Measurements from ENCODE around the gene ENO3. TPM values are rescaled to one million over a fixed set of nuclear protein-coding genes. Genes with fewer than 3 reads are reported as not detected.

ENO3 gene
- total RNA-seq (2022) (12.3 and 12.9 TPM in 2 replicates), Bru-seq, nascent RNA (percentile 38 among the genes with signal in this experiment), BruChase-seq, experiment 1, labeled RNA remaining after a 6-hour chase (percentile 48 among the genes with signal in this experiment), BruChase-seq, experiment 2, labeled RNA remaining after a 2-hour chase (percentile 49 among the genes with signal in this experiment)
- long read RNA-seq, partial matches to known transcripts, result 0 of 4 reads
- long read RNA-seq, other reads (novel, unspliced or antisense), result 3 of 4 reads

GRCh38 chr17:4950746-4951204 lies at the start of gene ENO3:
Gene ENO3, plus strand, starts transcription at chr17:4951119. Its CDS starts 711 bp downstream, at chr17:4951830.
- Mint-ChIP-seq H3K4me1 (ENCODE audit: low read depth, unreplicated experiment) (peaks cover 14% of the 10 kb centered on the region), H3K36me3 (ENCODE audit: insufficient read depth, unreplicated experiment) (peaks cover 42% of the 10 kb centered on the region)
- CTCF ChIA-PET, result no interaction called here

GRCh38 chr17:4901648-4902344 lies 49.1 kb upstream of the ENO3 start:
- CTCF ChIA-PET, result no interaction called here
- BruUV-seq (replicated peaks), result no TSS peak
- peaks cover 14% of the 10 kb centered on the region for H3K36me3 Mint-ChIP-seq (ENCODE audit: insufficient read depth, unreplicated experiment)
- H3K9me3 Mint-ChIP-seq (ENCODE audit: low read depth, unreplicated experiment), result no peaks in the 10 kb centered on the region
- H3K4me1 Mint-ChIP-seq (ENCODE audit: low read depth, unreplicated experiment), result peaks cover 14% of the 10 kb centered on the region
- H3K27ac Mint-ChIP-seq (ENCODE audit: unreplicated experiment), result no peak overlapping the region
- no peak for TF ChIP-seq CTCF (IDR thresholded peaks at IDR 0.05; ENCODE audit: unreplicated experiment)
- intact Hi-C loops (cut with micrococcal nuclease; ENCODE audit: unreplicated experiment), result loop anchor here (5.0 kb wide), 1 partner anchor 114 kb away; the partner anchor contains the start of genes GLTPD2 and VMO1
- H3K27me3 Mint-ChIP-seq (ENCODE audit: unreplicated experiment), result no peaks in the 10 kb centered on the region
- no peak for DNase-seq
- H3K4me3 Mint-ChIP-seq (ENCODE audit: low read depth, unreplicated experiment), result no peak overlapping the region

More at GRCh38 chr17:4950746-4951204, at the start of gene ENO3:
- TF ChIP-seq CTCF (IDR thresholded peaks at IDR 0.05; ENCODE audit: unreplicated experiment), result no peak
- BruUV-seq (replicated peaks), result no TSS peak
- Mint-ChIP-seq H3K27ac (ENCODE audit: unreplicated experiment) (peak within 1 kb of the TSS; percentile 63), H3K9me3 (ENCODE audit: low read depth, unreplicated experiment) (peaks cover under 1% of the 10 kb centered on the region), H3K27me3 (ENCODE audit: unreplicated experiment) (no peaks in the 10 kb centered on the region), H3K4me3 (ENCODE audit: low read depth, unreplicated experiment) (peak within 1 kb of the TSS; percentile 89)
- no peak for DNase-seq
- intact Hi-C loops (cut with micrococcal nuclease; ENCODE audit: unreplicated experiment), result no loop called here

GRCh38 chr17:4902540-4902939 lies 48.4 kb upstream of the ENO3 start:
- CTCF ChIA-PET, result interaction anchor here (0.7 to 1.0 kb wide), 2 partner anchors 171 to 188 kb away, joined by 3 read pairs; partner anchors contain the start of gene MED11

More at GRCh38 chr17:4902540-4902939, 48.4 kb upstream of the ENO3 start:
- DNase-seq, result no peak
- Mint-ChIP-seq H3K4me1 (ENCODE audit: low read depth, unreplicated experiment) (peaks cover 14% of the 10 kb centered on the region), H3K27me3 (ENCODE audit: unreplicated experiment) (no peaks in the 10 kb centered on the region), H3K36me3 (ENCODE audit: insufficient read depth, unreplicated experiment) (peaks cover 14% of the 10 kb centered on the region), H3K9me3 (ENCODE audit: low read depth, unreplicated experiment) (no peaks in the 10 kb centered on the region), H3K27ac (ENCODE audit: unreplicated experiment) (no peak overlapping the region), H3K4me3 (ENCODE audit: low read depth, unreplicated experiment) (no peak overlapping the region)
- TF ChIP-seq CTCF (IDR thresholded peaks at IDR 0.05; ENCODE audit: unreplicated experiment), result no peak
- intact Hi-C loops (cut with micrococcal nuclease; ENCODE audit: unreplicated experiment), result loop anchor here (5.0 kb wide), 1 partner anchor 115 kb away; the partner anchor contains the start of genes GLTPD2 and VMO1
- no TSS peak for BruUV-seq (replicated peaks)

All from Calu3 (cell line).